Heart left ventricle (tissue), 16 donors: ENCODE results near the gene ZNF692. TPM values are rescaled to one million over a fixed set of nuclear protein-coding genes. Genes with fewer than 3 reads are reported as not detected.

Experiments used
- ATAC-seq, 4 donors: fragments of 200-7000 bp; cut with Tn5 transposase; one replicate each; pipeline ENCODE4 v1.9.1; 2020 to 2022; ENCODE audit warnings: moderate library complexity in 4 of 4, mild to moderate bottlenecking in 3 of 4, moderate number of reproducible peaks in 1 of 4
- DNase-seq, 5 donors: peaks; one replicate each; pipeline ENCODE4 v3.0.0-alpha.2; 2020
- H3K27ac ChIP-seq, 12 donors: fragments of 200-600 bp; sonication (generic) in 4 of 12; one replicate each; pipeline versions ENCODE4 v1.5.0 to v1.8.0; 2016 to 2022; ENCODE audit warnings: mild to moderate bottlenecking in 2 of 12
- H3K27me3 ChIP-seq, 9 donors: fragments of 200-600 bp; sonication (generic) in 2 of 9; one replicate each; pipeline versions ENCODE4 v1.5.1 to v1.8.0; 2016 to 2022; ENCODE audit warnings: mild to moderate bottlenecking in 3 of 9
- H3K36me3 ChIP-seq, 9 donors: fragments of 200-600 bp; sonication (generic) in 2 of 9; one replicate each; pipeline versions ENCODE4 v1.5.0 to v1.8.0; 2018 to 2022; ENCODE audit warnings: mild to moderate bottlenecking in 2 of 9
- H3K4me1 ChIP-seq, 12 donors: fragments of 200-600 bp; sonication (generic) in 4 of 12; one replicate each; pipeline versions ENCODE4 v1.5.0 to v1.8.0; 2016 to 2022; ENCODE audit warnings: mild to moderate bottlenecking in 3 of 12
- H3K4me3 ChIP-seq, 12 donors: fragments of 200-600 bp; sonication (generic) in 4 of 12; one replicate each; pipeline versions ENCODE4 v1.5.0 to v1.8.0; 2017 to 2022; ENCODE audit warnings: mild to moderate bottlenecking in 9 of 12, moderate library complexity in 4 of 12
- H3K9me3 ChIP-seq, 12 donors: fragments of 200-600 bp; sonication (generic) in 4 of 12; one replicate each; pipeline versions ENCODE4 v1.5.0 to v1.8.0; 2016 to 2022; ENCODE audit warnings: mild to moderate bottlenecking in 1 of 12
- POLR2A ChIP-seq, 2 donors: fragments of 450-650 bp; IDR thresholded peaks; one replicate each; pipeline ENCODE4 v1.6.1; 2017; ENCODE audit warnings: antibody characterized with exemption in 2 of 2, mild to moderate bottlenecking in 2 of 2, moderate library complexity in 2 of 2
- WGBS, 4 donors: extraction: QIAGEN DNeasy Blood & Tissue Kit in 2 of 4; methylation state at CpG; one replicate each; pipeline versions ENCODE4 v1.1.5 to v1.1.7; 2013 to 2018; 5-methylcytosine and 5-hydroxymethylcytosine counted together
- intact Hi-C, 10 donors: fragments of 100-400 bp; cut with DNase I; formaldehyde crosslinking; loops; one replicate each; pipeline versions ENCODE4 v1.11.1 to v1.14.2; 2022
- long read RNA-seq, 3 donors: library from polyadenylated mRNA; unstranded; transcript quantifications; one replicate each; pipeline ENCODE4 v2.0.0, GENCODE V29; 2020 to 2021
- polyA plus RNA-seq, 2 donors: library from polyadenylated mRNA; stranded (reverse); fragments of 200-250 nt; gene quantifications; one replicate each; pipeline ENCODE4 v1.2.3, GENCODE V29; 2013
- total RNA-seq, 9 donors: library from RNA; depleted of rRNA in 2 of 9; stranded (reverse); fragments of >200 nt in 2 of 9; fragmentation: NEBNext Ultra II Directional in 3 of 9; extraction: Animal tissue kit (Norgen Biotek cat#: 25700) in 3 of 9; gene quantifications; one replicate each; pipeline versions ENCODE4 v1.1.0 to v1.2.4, GENCODE V29; 2016 to 2023
- TF ChIP-seq, protein P1 (sequence below), 12 donors: fragments of 200-600 bp; sonication (generic) in 4 of 12; IDR thresholded peaks; one replicate each; pipeline versions ENCODE4 v1.5.0 to v1.8.0; 2018 to 2022; ENCODE audit warnings: antibody characterized with exemption in 12 of 12, mild to moderate bottlenecking in 5 of 12
- donor health status: ischemic (EF 13 %, LVEDD 7.1; RV severe dilation, severe dysfunction).
- donor health status: healthy with polysubstance abuse.
- donor health status: DM: no; HTN: yes; CAD: no.
- donor health status: DM: no; HTN: no; CAD: no.
- donor health status: ischemic (EF 25% LVEDD 6.9; RV normal size, moderate dysfunction).
- donor health status: ischemic (EF 25% LVEDD 5.7; RV mildly dilated, moderate dysfunction).
- donor health status: healthy.
- donor health status: DM: yes; HTN: yes; CAD: no.
- donor health status: ischemic (EF 35%, LVEDD 5.7; RV mildly dilated, moderate dysfunction).
- donor health status: nonischemic (EF 11% LVEDD 7.7; RV severe dilation, severe dysfunction).
- donor health status: DM: yes; HTN: yes; CAD: no.
- donor health status: PGD.
- donor health status: ischemic (EF 29% LVEDD 5.4; RV normal size, mild dysfunction).
- donor health status: nonischemic (EF 23%, LVEDD 6.1; RV moderate dilation, normal function).

Gene ZNF692, protein sequence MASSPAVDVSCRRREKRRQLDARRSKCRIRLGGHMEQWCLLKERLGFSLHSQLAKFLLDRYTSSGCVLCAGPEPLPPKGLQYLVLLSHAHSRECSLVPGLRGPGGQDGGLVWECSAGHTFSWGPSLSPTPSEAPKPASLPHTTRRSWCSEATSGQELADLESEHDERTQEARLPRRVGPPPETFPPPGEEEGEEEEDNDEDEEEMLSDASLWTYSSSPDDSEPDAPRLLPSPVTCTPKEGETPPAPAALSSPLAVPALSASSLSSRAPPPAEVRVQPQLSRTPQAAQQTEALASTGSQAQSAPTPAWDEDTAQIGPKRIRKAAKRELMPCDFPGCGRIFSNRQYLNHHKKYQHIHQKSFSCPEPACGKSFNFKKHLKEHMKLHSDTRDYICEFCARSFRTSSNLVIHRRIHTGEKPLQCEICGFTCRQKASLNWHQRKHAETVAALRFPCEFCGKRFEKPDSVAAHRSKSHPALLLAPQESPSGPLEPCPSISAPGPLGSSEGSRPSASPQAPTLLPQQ
- total RNA-seq = 10 to 100 TPM in 6 of 9 donors, 1 to 10 TPM in 3; 7.4 to 19.7 (median 14.8) TPM
- 10 to 100 TPM; 14.8 to 32.4 TPM for polyA plus RNA-seq
- long read RNA-seq, donor 1, transcript ZNF692-201 (12 exons, 1,931 nt) = major isoform, 6 of 20 reads
- long read RNA-seq, donor 1, partial matches to known transcripts = 0 of 20 reads
- long read RNA-seq, donor 1, other reads (novel, unspliced or antisense) = 12 of 20 reads
- long read RNA-seq, donor 2, transcript ZNF692-201 (12 exons, 1,931 nt) = major isoform, 17 of 46 reads
- long read RNA-seq, donor 2, partial matches to known transcripts = 3 of 46 reads
- long read RNA-seq, donor 2, other reads (novel, unspliced or antisense) = 24 of 46 reads
- long read RNA-seq, donor 3, partial matches to known transcripts = 3 of 13 reads
- long read RNA-seq, donor 3, other reads (novel, unspliced or antisense) = 8 of 13 reads

- intact Hi-C loops = loop anchor here in 7 of 10 donors (1.0 to 2.0 kb wide), 9 partner anchors 14 to 48 kb away; partner anchors contain the start of genes ZNF672 (in 4 of the 7) and PGBD2 (in 2 of the 7)
- Histone ChIP-seq H3K36me3 (peaks cover 0 to 13% (median 0%) of the 10 kb centered on the region in 9 donors), H3K27ac (peak within 1 kb of the TSS; percentile 60 to 96 (median 92)), H3K9me3 (no peaks in the 10 kb centered on the region), H3K4me1 (peaks cover 0 to 43% (median 31%) of the 10 kb centered on the region in 12 donors), H3K4me3 (peak within 1 kb of the TSS; percentile 45 to 75 (median 65)), H3K27me3 (no peaks in the 10 kb centered on the region)
- DNase-seq (peak; percentile 97 to 99 (median 99)), ATAC-seq (peak; percentile 89 to 93 (median 92))
- 5 to 25% (median 15%) methylated on average over 16 to 62 of the region's 62 CpGs for WGBS, 4 donors
- TF ChIP-seq, protein P1, sequence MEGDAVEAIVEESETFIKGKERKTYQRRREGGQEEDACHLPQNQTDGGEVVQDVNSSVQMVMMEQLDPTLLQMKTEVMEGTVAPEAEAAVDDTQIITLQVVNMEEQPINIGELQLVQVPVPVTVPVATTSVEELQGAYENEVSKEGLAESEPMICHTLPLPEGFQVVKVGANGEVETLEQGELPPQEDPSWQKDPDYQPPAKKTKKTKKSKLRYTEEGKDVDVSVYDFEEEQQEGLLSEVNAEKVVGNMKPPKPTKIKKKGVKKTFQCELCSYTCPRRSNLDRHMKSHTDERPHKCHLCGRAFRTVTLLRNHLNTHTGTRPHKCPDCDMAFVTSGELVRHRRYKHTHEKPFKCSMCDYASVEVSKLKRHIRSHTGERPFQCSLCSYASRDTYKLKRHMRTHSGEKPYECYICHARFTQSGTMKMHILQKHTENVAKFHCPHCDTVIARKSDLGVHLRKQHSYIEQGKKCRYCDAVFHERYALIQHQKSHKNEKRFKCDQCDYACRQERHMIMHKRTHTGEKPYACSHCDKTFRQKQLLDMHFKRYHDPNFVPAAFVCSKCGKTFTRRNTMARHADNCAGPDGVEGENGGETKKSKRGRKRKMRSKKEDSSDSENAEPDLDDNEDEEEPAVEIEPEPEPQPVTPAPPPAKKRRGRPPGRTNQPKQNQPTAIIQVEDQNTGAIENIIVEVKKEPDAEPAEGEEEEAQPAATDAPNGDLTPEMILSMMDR (IDR thresholded peaks at IDR 0.05) = peak in 2 of 12 donors; percentile 2 to 4
- peak in 1 of 2 donors; percentile 85 for TF ChIP-seq POLR2A (IDR thresholded peaks at IDR 0.05)
These were observed at the start of gene ZNF692 for GRCh38 chr1:248858891-248859889. Gene ZNF692, minus strand, starts transcription at chr1:248859085. Its CDS starts 776 bp downstream, at chr1:248858309.

DNA sequence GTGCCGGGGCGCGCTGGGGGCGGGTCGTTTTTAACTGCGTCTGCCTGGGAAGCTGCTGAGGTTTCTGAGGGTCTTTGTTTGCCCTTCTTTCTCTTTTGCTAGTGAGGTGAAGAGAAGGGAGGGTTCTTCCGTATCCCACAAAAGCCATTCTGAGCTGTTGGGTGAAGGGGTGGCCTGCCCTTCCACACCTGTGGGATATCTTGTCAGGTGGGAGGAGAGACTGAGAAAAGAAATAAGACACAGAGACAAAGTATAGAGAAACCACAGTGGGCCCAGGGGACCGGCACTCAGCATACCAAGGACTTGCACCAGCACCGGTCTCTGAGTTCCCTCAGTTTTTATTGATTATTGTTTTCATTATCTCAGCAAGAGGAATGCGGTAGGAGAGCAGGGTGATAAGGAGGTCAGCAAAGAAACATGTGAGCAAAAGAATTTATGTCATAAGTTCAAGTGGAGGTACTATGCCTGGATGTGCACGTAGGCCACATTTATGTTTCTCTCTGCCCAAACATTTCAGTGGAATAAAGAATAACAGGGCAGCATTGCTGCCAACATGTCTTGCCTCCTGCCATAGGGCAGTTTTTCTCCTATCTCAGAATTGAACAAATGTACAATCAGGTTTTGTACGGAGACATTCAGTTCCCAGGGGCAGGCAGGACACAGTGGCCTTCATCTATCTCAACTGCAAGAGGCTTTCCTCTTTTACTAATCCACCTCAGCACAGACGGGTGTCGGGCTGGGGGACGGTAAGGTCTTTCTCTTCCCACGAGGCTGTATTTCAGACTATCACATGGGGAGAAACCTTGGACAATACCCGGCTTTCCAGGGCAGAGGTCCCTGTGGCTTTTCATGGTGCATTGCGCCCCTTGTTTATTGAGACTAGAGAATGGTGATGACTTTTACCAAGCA lies 48.1 kb upstream of the ZNF692 start:
- Histone ChIP-seq H3K27ac (peak overlapping the region; percentile 69 to 99 (median 92)), H3K9me3 (no peaks in the 10 kb centered on the region), H3K27me3 (peaks cover 0 to 5% (median 0%) of the 10 kb centered on the region in 9 donors), H3K4me3 (peak overlapping the region; percentile 22 to 94 (median 78)), H3K36me3 (peaks cover 0 to 3% (median 0%) of the 10 kb centered on the region in 9 donors), H3K4me1 (peaks cover 0 to 18% (median 13%) of the 10 kb centered on the region in 12 donors)
- intact Hi-C loops = loop anchor here in 5 of 10 donors (1.0 to 2.0 kb wide), 5 partner anchors 34 to 81 kb away; partner anchors contain the start of genes ZNF672 (in 2 of the 5) and ZNF692 (in 2 of the 5)
- ATAC-seq (no peak), DNase-seq (peak in 2 of 5 donors; percentile 32 to 37)
- TF ChIP-seq POLR2A (IDR thresholded peaks at IDR 0.05) = no peak
- TF ChIP-seq, protein P1 (IDR thresholded peaks at IDR 0.05) = no peak
- WGBS, 4 donors = 19 to 27% (median 20%) methylated on average over 17 to 18 of the region's 18 CpGs
